NCI-H128 (cell line): Measurements from ENCODE around the gene ENC1.

Source experiments
- DNase-seq: peaks from one replicate; lab custom pipeline; 2025; ENCODE audit not compliant: unreplicated experiment; lab: John Stamatoyannopoulos, UW

Gene ENC1

DNA sequence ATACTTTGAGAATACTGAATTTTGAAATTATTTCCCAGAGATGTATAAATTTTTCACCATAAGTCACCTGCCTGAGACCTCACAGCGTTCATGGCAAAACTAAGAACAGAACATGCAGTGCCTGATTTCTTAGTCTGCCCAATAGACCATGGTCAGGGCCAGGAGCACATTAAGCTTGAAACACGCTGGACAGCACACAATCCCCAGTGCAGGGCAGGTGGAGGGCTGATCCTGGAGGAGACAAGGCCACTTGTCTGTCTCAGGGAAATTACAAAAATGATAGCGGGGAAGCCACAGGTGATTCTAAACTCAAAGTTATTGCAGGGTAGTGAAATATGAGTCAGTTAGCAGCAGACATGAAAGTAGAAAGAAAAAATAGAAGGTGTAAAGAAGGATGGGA, 18.6 kb upstream of the ENC1 start:
- DNase-seq, result no peak

DNA sequence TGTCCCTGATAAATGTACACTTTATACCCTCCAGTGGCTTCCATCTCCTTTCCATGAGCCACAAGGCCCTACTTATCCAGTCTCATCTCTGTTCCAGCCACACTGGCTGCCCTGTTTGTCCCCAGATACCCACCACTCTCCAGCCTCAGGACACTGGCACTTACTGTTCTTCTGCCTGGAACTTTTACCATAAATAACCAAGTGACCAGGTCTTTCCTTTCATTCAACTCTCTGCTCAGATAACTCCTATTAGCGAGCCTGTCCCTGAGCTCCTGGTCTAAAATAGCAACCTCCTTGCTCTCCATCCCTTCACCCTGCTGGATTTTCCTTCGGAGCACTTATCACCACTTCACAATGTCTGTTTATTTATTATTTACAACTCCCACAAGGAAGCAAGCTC, 16.6 kb upstream of the ENC1 start:
- DNase-seq, result no peak

DNA sequence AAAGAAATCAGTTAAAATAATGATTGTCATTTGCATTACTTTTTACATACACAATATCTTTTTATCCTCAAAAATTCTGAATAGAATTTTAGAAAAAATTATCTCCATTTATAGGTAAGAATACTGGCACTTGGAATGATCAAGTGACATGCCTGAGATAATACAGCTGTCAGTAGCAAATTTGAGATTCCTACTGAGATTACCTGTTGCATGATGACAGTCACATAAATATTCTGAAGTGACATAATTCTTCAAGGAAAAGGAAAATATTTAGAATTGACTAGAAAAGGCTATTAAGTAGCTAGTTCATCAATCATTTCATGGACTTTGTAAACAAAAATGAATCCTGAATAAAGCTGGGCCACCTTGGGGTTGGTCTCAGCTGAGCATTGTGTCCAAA, 15.2 kb upstream of the ENC1 start:
- no peak for DNase-seq

DNA sequence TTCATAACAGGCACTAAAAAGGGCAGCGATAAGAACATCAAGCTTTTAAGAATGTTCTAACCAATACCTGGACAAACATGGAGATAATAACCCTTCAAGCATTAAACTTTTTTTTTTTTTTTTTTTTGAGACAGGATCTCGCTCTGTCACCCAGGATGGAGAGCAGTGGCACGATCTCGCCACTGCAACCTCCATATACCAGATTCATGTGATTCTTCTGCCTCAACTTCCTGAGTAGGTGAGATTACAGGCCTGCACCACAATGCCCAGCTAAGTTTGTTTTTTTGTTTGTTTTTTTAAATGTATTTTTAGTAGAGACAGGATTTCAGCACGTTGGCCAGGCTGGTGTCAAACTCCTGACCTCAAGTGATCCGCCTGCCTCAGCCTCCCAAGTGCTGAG, 14.7 kb upstream of the ENC1 start:
- no peak for DNase-seq

DNA sequence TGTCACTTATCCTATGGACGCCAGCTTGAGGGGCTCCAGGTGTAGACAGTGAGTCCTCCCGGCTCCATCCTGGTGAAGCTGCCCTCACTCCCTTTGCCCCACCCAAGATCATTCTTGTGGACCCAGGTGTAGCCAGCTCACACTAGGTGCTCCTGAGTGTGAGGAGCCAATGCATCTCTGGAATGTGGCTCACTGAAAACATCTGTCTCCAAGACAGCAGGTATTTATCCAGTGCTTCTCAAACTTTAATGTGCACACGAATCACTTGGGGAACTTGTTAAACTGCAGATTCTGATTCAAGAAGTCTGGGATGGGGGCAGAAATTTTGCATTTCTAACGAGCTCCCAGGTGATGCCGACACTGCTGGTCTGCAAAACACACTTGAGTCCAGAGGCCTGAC, 13.5 kb upstream of the ENC1 start:
- no peak for DNase-seq

DNA sequence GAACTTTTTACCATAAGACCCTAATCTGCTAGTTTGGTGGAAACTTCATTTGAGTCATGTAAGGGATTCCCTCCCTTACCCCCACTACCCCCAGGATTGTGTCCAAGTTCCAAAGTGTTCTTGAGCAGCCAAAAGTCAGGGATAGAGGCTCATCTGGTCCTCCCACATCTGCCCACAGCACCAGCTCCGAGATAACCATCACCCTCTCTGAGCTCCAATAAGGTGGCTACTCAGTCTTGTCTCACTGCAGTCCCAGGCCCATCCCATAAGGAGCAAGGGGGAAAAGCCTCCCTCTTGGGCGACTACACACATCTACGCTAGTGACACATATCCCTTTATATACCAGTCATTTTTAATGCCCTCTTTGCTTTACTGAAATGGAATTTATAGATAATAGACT, 12.0 kb upstream of the ENC1 start:
- no peak for DNase-seq

DNA sequence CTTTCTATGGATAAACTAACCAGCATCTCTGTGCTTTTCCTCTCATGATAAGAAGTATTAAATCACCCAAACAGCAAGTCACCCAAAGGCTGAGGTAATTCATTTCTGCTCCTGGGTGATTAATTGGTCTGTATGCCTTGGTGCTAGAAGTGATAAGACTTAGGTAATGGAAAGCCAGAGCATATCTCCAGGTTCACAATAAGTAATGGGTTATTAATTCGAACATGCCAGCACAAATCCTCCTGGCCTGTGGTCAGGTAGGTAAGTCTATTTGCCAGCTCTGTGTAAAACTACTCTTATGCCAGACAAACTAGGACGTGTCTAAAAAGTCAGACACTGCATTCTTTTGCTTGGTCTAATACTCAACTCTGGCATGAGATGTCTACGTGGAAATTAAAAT, 11.2 kb upstream of the ENC1 start:
- DNase-seq, result no peak

DNA sequence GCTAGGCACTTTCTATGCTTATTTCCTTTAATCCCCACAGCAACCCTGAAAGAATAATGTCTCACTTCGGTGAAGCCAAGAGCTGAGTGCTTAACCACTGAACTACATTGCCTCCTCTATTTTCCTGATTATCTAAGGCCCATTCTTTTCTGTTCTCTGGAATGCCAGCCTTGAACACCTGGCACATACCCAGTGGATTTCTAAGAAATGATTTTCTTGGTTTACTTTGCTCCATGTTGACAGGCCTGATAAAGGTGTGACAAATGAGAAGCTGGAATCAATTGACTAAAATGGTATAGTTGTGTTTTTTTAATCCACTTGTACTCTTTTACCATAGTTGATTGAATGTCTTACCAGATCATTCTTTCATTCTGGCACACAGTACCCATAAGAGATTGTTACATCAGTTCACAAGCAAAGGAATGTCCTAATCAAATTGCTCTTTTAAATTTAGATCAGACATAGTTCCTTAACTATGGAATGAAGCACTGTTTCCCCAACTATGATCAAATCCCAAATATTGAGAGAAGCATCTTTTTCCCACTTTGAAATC, 9.0 kb upstream of the ENC1 start:
- DNase-seq, result no peak

DNA sequence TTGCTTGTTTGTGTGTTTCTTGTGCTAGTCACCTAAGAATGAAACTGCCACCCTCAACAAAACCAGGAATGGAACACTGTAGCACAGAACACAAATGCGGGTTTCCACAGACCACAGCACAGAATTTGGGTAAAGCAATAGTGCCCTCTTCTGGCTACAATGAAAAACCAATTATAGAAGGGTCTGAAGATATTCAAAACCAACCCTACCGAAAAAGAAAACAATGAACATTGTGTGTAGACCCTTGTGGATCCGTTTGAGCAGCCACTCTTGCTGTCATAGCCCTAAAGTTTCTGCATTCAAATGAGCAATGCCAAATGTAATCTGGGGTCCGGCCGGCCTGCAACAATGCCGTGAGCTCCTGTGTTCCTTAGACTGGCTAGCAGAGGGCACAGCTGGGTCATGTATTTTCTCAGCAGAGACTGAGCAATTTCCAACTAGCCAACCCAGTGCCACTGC, 8.3 kb upstream of the ENC1 start:
- DNase-seq, result no peak

DNA sequence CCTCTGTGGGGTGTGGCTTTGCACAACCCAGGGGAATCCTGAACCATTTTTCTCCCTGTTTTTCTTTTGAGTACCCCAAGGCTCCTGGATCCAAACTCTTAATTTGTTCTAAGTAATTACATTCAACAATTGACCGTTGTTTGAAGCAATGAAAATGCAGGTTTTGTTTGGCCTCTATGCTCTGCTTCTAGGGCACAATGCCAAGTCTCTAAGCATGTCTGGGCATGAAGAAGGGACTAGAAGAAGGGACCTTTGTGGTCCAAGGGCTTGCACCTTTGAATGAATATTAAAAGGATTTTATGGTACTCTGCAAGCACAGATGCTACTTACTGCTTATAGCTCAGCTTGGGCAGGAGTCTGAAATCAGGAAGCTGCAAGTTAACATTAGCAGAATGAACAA, 6.6 kb upstream of the ENC1 start:
- no peak for DNase-seq

DNA sequence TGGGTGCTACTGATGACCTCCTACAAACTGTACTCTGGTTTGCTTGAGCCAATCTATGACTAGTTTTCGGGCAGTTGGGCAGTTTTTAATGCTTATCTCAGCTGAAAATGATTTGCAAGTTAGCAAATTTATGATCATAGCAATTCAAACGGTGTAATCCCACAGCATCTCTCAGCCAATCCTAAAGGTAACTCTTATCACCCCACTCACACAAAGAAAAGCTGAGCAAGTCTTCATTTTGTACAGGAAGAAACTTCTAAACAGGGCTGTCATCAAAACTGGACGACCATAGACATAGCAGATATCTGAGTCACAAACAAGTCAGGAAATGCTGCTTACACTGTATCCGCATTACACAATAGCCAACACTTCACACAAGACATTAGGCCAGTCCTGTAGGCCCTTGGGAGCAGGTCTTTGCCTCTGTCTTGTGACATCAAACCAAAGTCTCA, 2.6 kb upstream of the ENC1 start:
- DNase-seq, result no peak

DNA sequence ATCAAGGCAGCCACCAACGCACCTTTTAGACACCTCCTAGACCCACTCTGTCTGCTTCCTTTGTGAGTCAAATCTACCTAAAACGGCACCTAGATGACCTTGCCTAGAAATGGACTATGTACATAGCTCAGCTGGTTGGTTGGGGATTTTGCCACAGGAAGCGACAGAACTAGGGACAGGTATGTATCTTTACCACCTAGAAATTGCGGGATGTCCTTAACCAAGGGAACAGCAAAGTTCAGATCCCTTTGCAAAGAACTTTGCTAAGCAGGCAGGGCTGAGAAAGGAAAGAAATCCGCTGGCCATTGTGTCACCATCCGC, 2.0 kb upstream of the ENC1 start:
- DNase-seq, result no peak

DNA sequence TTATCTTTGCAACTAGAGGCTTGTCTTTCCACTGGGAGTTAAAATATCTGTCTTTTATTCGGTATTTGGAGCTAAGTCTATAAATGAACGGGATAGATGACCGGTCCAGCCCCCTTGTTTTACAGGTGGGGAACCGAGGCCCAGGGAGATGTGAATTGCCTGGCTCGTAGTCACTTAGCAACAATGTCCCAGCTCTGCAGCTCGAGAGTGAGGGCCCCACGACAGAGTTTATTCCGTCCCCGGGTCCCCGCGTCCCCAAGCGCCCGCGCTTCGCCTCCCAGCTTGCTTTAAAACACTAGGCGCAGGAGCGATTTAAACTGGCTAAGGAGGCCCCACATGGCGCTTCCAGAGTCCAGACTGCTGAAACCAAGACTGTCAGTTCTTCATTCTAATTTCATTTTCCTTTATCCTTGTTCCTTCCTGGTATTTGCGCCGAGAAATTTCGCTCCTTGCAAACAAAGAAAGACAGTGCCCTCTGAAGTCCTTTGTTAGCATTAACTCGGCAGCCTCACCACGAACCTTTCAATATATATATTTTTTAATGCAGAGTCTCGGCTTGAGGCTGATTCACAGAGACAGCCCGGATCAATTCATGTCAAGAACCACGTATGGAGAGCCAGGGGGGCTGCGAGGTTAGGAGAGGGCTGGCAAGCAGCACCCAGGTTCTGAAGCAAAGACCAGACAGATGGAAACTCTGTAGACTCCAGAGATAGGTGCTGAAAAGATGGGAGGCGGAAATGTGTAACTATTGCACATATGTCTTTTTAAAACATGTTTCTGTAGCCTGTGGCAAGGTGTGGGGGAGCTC, 1.4 kb upstream of the ENC1 start:
- no peak for DNase-seq

DNA sequence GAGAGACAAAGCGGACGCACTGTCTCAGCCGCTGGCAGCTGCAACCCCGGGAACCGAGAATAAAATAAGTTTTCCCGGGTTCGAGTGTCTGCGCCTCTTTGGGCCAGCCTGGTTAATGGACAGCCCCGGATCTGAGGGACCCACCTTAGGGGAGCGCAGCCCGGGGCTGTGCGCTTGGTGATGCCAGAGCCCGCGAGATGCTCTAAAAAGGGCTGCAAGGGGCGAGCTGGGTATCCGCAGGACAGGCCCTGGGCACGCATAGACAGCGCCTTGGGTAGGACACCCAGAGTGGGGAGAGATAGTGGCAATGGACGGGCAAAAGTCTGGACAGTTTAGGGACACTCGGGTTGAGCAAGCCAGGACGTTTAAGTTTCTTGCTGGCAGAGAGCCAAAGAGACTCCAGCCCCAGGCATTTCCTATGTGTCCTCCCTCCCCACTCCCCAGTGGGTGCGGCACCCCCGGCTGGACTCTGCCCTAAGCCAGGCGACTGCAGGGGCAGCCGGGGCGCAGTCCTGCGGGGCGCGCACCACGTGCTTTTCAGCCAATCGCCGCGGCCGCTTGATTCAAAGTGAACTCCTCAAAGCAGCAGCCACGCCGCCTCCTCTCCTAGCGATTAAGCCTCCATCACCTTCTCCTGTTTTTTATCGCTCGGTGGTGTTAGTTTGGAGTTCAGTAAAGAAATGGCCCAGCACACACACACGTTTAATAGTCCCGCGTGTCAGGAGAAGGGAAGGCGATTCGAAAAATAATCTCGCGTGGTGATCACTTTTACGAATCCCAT, 616 bp upstream of the ENC1 start:
- DNase-seq, result no peak

DNA sequence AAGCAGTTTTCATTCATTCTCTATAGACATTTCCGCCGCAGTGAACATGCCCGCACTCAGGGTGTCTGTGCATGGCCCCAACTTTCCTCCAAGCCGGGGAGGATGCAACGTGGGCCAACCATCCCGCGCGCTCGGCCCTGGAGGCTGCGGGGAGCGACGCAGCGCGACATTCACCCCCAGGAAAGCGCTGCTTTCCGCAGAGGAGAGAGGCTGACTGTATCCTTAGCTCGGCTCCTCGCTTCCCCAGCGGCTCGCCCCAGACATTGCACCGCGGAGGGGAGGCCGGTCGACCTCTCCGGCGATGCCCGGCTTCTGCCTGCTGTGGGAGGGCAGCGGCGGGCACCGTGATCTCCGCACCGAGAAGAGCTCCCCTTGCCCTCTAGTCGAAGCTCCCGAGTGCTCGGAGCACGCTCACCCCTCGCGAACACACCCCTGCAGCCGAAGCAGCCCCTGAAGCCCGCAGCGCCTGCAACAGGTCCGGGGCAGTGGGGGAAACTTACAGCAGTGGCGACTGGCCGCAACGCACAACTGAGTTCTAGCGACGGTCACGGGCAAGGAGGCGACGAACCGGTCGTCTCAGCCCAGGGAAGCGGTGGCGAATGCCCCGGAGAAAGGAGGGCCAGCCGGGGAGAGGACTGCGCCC, 600 bp downstream of the ENC1 start:
- DNase-seq, result no peak

DNA sequence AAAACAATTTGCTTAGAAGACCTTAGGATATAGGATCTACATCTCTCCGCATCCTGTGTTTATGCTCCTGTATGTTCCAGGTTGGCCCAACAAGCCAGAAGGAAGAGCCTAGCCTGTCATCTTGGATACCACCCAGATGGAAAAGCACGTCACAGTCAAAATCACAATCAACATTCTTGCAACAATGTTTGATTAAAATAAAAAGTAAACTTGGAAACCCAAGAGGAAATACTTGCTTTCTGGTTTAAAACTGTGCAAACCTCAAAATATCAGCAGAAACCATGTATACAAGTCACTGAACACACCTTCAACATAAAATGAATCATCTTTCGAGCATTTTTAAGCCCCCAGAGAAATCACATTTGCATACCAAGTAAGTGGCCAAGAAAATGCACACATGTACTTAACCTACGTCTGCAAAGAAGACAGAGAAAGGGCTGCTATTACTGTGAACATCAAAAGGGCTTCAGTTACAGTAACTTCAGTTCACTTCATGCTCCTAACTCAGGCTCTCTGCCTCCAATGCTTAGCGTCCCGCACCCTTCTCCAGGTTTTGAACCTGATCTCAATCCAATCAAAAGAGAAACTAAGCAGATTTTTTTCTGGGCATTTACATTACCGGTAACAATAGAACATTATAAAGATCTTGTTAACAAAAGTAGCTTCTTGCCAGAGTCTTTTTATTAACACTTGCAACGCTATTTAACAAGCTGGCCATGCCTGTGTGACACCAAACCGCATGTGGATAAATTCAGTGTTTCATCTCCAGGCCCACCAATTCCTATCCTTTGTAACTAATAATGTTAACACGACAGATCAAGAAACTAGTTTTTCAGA, 1.3 kb downstream of the ENC1 start:
- no peak for DNase-seq

DNA sequence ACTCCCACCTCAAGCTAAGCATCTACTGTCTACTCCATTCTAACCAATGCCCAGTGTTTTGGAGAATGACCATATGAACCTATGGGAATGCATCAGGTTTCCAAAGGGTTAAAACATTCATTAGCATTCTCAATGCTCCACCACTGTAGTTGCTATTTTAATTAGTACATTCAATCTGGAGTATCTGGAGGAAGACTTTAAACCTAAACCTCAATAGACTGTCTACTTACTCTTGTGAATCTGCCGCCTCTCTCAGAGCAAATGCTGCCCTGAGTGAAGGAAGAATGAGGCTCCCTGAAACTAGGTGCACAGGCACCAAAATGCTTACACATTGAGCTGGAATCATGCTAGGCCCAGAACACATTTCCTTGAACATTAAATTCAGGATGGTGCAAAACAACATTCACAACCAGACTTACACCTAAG, 2.0 kb downstream of the ENC1 start:
- no peak for DNase-seq

DNA sequence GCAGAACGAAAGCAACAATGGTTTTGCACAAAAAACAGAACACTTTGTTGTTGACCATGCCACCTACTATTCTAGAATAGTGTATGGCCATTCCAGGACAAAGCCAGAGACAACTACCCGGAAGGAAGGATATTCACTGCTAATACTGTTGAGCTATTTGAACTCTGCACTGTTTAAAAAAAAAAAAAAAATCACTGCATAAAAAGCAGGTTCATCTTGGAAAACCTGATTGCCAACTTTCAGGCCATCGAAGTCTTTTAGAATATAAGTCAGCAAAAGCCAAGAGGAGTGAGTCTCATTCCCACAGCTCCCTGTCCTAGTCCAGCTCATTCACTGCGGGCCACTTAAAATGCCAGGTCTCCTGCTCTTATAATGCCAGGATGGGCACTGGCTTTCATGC, 4.0 kb downstream of the ENC1 start:
- DNase-seq, result no peak

DNA sequence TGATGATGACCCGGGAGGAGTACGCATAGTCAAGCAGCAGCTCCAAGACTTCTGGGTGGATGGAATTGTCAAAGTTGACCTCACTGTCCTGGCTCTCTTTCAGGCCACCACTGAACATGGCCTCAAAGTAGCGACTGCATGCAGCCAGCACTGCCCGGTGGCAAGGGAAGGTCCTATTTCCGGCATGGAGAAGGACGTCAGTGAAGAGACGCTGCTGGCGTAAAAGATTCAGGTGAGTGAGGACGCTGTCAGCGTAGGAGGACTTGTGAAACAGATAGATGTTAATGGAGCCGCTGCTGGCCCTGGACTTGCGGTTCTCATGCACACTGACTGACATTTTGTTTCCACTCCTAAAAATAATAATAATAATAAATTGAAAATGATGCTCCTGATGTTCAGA, 4.4 kb downstream of the ENC1 start:
- DNase-seq, result no peak

DNA sequence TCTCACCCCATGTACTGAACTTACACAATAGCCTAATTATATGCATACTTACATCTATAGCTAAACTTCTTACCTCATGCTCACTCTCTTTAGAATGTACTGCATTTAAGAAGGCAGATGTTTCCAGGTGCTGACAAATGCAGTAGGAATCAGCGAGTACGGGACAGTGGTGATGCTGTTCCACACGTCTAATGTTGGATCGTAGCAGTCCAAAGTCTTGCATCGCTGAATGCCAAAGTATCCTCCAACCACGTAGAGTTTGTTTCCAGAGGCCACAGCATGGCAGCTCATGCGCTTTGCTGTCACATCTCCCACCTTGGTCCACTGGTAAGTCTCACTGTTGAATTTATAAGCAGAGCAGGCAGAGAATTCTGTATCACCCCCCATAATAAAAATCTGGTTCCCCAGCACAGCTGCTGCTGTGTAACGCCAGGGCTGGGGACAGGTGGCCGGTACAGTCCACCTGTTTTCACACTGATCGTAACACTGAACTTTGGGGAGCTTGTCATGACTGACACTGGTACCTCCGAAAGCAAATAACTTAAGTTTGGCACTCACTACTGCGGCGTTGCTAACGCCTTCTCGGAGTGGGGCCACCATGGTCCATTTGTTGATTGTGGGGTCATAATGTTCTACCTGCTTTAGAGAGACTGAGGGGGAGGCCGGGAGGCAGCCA, 5.8 kb downstream of the ENC1 start:
- no peak for DNase-seq
